ENCODE data around the gene ARGFX.
"Not testable (repeated sequence)": the region's sequence is repeated elsewhere in the genome, so short reads cannot be mapped to it uniquely, and the experiment has no call there.

ARGFX gene

DNA sequence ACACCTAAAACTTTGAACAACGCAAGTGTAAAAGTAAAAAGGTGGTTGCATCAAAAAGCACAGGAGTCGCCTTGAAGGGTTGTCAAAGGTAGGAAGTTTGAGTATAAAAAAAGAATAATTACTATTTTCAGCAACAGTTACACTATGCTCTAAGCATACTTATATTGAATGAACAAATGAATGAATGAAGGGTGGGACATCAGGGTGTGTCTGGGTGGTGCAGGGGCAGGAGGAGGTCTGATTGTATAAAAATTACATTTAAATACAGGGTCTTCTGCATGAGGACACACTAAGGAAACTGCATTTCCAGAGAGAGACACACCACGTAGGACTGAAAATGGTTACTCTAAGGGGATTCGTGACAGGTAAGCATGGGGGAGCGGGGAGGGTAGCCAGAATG, at the start of gene ARGFX:
Gene ARGFX, plus strand, starts transcription at position 301 of the 400 bp plus-strand sequence. CDS start 2,765 bp downstream, outside the sequence.
- no peak for DNase-seq

DNA sequence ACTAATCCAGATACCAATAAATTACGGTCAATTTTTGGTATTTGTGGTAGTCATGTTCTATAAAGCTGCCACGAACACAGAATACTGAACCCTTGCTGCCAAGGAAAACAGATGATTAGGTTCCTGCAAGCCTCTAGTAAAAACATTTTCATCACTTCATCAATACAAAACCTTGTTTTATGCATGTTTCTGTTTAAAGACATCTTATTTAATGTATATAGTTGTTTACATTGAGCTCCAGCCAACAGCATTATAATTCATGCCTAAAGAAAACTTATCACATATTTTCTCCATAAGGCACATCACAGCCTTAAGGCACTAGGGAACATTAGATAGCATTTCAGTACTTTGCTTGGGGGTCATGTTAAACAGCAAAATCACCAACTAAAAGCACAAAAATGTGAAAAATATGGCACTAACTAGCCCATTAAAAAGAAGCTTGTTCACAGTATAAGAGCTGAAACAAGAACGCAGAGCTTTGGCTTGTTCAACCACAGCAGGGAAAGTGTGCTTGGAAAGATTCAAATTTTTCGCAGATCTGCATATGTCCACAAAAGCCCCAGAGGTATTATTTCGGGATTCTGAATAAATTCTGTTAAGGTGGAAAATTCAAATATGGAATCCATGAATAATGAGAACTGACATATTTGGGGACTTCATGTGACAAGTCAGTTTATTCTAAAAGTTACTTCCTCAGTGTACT, 49.6 kb upstream of the ARGFX start:
- no peak for DNase-seq

DNA sequence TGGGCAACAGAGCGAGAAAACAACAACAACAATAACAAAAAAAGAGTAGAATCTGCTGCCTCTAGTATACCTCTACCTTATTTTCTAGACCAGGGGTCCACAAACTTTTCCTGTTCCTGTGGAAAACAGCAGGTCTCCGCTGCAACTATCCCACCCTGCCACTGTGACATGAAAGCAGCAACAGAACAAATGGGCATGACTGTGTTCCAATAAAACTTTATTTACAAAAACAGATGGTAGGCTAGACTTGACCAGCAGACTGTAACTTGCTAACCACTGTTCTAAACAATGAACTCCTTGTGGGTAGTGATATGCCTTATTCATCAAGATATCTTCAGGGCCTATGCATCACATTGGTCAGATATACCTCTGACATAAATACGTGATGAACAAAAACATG, 47.2 kb upstream of the ARGFX start:
- DNase-seq: no peak

DNA sequence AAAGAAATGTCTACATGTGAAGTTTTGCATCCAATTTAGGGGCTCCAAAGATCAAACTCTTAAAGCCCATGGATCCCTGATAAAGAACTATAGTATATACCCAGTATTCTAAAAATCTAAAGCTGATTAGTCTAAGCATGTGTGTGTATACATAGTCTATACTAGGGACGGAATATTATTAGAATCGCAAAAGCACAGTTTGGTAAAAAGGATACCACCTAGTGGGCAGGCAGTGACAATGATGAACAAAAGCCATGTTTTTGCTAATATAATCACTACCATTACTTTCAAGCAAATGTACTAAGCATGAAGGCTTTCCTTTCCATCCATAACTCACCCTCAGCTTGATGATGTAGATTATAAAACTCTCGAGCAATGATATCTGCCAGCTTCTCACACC, 38.4 kb upstream of the ARGFX start:
- DNase-seq: peak; percentile 53 to 63

DNA sequence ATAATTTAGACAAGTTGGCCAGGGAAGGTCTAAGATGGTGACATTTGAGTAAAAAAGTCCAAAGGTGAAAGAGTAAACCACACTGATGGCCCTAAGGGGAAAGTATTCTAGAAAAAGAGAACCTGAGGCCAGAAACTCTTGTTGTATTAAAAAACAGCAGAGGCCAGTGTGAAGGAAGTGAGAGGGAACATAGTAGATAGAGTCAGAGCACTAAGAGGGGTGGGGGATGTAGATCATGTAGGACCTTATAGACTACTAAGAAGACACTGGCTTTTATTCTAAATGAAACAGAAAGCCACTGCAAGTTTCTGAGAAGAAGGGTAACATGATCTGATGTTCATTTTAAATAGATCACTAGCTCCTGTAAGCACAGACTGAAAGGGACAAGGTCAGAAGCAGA, 36.5 kb upstream of the ARGFX start:
- no peak for DNase-seq

DNA sequence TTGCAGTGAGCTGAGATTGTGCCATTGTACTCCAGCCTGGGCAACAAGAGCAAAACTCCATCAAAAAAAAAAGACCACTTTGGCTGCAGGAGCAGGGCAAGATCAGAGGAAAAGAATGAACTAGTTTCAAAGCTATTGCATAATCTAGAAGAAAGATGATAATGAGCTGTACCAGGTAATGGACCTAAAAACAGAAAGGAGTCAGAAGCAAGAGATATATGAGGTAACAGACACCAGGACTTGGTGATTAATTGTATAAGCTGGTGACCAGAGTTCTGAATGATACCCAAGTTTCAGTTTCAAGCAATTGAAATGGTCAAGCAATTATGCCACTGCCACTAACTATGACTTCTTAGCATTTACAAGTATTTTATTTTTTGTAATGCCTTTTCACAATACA, 24.8 kb upstream of the ARGFX start:
- no peak for DNase-seq

DNA sequence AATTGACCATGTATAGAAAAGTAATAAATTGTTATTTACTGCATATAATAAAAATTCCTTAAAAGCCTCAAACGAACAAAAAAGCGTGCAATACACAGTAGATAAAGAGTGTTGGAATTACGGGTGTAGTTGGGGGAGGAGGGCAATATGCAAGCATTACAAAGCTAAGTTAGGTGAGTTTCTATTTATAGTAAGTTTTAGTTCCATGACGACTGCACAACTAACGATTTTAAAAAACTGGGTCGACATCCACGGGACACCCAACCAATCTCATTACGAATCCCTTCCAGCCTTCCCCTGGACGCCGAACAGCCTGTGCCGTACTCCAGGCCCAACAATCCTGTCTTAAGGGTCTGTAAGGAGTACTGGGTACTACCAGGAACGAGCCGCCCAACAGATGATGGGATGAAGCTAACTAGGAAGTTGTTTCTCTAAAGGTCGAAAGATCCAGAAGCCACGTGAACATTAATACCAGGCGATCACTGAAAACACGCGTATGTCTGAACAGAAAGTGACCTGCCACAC, 22.6 kb upstream of the ARGFX start:
- peak; percentile 36 to 55 for DNase-seq

DNA sequence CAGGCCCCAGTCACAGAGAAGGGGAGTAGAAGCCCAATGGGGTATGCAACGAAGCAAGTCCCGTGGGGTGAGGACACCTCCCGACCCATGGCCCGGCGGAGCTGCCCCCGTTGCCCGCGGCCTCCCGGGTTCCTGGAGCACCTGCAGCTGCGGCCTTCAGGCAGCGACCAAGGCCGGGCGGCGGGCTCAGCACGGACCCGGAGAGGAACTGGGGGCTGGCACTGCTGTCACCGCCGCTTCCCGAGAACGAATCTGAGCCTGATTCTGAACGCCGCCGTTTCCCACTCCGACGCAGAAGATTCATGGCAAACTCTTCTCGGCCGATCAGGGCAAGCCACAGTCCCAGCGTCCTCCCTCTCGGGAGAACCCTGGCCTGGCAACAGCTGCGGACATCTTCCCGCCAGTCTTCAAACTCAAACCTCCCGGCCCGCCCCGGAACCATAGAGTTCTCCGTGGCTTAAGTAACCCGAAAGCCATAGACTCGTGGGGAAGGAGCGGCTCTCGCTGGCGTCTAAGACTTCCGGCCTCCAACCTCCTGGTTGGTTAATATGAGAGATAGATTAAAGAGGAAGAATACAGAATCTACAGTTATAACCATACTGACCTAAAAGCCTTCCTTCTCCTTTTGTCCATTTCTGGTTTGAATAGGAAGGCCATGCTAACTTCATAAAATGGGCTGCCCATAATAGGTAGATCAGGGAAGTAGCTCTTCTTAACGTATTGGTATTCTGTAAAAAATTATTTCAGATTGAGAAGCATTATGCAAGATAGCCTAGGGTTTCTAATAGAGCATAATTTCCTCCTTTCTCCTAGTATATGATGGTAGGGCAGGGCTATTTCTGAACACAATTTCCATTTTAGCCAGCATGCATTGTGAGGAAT, 21.9 kb upstream of the ARGFX start, which contains the start of gene POLQ:
Gene POLQ, minus strand, starts transcription at position 415 of the 882 bp plus-strand sequence. Its CDS starts 111 bp downstream, at position 304.
- DNase-seq: peak; percentile 95 to 97

DNA sequence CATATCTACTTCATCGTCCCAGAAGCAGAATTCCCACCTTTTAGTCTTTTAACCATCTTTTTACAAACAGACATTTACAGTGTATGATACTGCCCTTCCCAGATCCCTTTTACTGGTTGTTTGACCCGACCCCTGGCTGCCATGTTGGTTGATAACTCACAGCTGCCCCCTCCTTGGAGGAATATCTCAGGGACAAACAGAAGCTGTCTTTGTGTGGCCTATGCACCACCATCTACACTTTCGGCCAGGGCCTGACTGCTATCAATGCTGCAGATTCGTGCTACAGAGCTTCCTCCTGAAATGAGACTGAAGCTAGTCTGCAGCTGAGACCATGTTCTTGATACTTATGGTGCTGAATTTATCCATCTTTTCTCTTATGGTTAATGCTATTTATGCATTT, 15.4 kb upstream of the ARGFX start:
- DNase-seq: no peak

DNA sequence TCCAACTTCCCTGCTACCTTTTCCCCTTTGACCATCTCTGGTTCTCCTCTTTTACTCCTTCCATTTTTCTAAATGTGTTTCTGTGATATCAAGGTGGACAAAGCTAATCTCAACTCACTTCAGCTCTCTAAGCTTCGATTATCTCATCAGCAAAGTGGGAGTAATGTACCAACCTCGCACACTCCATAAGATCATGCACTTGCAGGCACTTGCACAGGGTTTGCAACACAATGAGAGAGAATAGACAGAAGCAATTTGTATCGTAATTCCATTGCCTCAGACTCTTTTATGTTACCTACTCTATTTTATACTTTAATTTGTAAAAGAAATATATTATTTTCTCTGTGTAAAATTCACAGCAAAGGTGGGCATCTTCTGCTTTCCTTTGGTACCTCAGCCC, 15.0 kb upstream of the ARGFX start:
- DNase-seq: no peak

DNA sequence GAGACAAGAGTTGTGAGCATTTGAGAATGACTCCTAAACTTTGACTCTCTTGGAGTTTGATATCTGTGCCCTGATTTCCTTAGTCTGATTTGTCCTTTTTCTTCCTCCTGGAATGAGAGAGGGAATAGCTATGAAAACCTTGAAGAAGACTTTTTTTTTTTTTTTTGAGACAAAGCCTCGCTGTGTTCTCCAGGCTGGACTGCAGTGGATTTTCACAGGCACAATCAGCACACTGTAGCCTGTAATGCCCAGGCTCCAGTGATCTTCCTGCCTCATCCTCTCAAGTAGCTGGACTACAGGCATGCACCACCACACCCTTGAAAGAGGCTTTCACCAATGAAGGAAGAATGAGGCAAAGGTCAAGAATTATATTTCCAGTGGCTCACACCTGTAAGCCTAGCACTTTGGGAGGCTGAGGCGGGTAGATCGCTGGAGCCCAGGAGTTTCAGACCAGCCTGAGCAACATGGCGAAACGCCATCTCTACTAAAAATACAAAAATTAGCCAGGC, 10.3 kb upstream of the ARGFX start:
- DNase-seq: no peak

DNA sequence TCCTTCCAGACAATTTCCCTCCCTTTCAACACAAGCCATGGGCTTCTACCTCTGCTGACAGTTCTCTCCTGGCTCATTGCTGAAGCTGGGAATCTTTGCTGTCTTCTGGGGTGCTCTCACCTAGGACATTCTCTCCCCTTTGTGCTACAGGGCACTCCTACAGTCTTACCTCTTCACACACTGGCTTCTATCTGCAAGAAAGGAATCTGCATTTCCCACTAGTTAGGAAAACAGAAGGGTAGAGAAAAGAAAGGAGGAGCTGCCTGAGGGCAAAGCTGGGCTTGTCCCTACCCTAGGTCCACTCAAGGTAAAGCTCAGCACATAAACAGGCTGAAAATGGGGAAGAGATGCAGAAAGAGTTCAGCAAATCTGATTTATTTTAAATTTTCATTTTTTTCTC, 5.6 kb upstream of the ARGFX start:
- no peak for DNase-seq

DNA sequence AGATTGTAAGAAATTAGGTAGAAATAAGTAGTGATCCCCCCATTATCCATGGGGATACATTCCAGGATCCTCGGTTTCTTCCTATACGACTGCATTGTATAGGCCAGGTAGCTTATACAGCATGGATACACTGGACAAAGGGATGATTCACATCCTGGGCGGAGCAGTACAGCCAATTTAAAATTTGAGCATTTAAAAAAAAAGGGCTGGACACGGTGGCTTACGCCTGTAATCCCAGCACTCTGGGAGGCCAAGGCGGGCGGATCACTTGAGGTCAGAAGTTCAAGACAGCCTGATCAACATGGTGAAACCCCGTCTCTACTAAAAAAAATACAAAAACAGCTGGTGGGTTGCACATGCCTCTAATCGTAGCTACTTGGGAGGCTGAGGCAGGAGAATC, 976 bp upstream of the ARGFX start:
- DNase-seq: no peak

DNA sequence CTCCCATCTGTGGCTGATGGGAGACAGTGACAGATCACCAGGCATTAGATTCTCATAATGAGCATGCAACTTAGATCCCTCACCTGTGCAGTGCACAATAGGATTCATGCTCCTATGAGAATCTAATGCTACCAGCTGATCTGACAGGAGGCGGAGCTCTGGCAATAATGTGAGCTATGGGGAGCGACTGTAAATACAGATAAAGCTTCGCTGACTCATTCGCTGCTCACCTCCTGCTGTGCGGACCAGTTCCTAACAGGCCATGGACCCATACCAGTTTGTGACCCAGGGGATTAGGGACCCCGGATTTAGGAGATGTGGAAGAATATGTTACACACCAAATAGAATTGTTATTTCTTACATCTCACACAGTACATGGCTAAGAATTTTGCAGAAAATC, 6.7 kb downstream of the ARGFX start:
- DNase-seq: no peak

DNA sequence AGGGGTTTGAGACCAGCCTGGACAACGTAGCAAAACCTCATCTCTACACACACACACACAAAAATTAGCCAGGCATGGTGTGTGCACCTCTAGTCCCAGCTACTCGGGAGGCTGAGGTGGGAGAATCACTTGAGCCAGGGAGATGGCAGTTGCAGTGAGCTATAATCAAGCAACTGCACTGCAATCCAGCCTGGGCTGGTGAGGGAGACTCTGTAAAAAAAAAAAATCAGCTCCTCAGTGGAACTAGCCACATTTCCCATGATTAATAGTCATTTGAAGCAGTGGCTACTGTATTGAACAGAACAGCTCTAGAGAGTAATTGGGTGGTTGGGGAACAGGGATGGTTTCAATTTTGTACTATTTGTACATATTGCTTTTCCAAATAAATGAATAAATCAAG, 13.9 kb downstream of the ARGFX start:
- DNase-seq: no peak

DNA sequence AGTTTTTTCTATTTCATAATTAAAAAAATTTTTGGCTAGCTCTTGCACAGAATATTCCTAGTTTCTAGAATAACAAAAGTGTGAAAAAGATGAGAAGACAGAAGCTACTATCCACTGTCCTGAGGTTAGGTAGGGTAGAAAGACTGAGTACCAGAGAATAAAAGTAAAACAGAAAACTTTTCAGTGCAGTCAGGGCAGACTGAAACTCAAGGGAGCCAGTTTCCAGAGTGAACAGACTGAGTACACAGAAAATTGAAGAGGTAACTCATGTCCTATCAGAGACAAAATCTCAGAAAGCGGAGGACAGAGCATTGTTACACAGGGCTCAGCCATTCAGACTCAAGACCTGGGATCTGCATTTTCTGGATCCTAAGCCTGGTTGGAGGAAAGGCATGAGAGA, 16.7 kb downstream of the ARGFX start:
- no peak for DNase-seq

DNA sequence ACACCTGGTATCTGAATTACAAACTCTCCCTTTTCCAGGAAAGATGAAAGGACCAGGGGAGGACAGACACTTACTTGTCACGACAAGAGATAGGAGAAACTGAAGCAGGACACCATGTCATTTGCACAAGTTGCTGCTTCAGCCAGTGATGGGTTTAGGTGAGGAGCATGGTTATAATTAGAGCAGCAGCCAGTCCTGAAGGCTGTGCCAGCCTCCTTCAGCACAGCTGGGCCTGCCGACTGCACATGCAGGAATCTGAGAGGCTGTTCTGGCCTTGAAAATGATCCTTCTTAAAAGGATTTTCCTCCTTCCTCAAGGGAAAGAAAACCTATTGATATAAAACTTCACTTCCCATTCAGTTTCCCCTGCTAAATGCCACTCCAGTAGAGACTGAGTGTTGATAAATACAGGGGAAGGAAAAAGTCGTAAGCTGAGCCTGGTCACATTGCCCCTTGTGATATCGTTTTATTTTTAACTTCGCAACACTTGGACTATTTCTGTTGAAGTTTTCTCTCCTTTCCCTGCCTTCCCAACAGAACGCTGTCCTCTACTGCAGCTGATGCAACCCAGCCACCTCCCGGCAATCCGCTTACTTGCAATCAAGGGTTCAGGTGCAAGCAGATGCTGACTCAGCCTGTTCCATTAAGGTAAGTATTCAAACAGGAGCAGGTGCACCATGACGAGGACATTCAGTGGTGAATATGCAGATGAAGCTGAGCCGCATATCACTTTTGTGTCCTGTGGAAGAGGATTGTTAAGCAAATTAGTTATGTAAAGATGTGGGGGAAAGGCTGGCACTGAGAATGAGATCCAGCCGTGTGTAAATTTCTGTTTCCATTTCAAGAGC, 25.3 kb downstream of the ARGFX start, which contains the start of gene FBXO40:
Gene FBXO40, plus strand, starts transcription at position 524 of the 847 bp plus-strand sequence. CDS start 27,197 bp downstream, outside the sequence.
- DNase-seq: no peak

DNA sequence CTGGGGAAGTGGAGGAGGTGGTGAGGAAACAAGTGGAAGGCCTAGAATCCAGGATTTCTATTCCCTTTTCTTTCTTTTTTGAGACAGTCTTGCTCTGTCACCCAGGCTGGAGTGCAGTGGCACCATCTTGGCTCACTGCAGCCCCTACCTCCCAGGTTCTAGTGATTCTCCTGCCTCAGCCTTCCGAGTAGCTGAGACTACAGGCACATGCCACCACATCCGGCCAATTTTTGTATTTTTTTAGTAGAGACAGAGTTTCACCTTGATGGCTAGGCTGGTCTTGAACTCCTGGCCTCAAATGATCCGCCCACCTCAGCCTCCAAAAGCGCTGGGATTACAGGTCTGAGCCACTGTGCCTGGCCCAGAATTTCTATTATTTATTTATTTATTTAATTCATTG, 26.1 kb downstream of the ARGFX start:
- not testable (repeated sequence) for DNase-seq

DNA sequence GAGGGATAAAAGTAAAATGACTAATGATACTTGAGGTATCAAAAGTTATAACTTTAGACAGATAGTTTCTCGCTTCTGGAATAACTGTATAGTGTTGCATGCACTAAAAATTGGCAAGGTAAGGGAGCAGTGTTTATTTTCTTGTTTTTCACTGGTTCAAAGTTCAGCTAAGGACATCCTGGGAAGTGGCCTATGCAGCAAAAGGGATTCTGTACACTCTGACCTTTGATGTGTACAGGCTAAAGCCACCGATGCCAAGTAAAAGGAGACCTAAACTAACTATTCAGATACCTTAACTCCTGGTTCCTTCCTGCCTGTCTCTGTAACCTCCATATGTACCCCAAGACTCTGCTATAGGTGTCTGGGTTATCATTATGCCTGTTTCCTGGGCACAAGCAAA, 27.1 kb downstream of the ARGFX start:
- DNase-seq: no peak

DNA sequence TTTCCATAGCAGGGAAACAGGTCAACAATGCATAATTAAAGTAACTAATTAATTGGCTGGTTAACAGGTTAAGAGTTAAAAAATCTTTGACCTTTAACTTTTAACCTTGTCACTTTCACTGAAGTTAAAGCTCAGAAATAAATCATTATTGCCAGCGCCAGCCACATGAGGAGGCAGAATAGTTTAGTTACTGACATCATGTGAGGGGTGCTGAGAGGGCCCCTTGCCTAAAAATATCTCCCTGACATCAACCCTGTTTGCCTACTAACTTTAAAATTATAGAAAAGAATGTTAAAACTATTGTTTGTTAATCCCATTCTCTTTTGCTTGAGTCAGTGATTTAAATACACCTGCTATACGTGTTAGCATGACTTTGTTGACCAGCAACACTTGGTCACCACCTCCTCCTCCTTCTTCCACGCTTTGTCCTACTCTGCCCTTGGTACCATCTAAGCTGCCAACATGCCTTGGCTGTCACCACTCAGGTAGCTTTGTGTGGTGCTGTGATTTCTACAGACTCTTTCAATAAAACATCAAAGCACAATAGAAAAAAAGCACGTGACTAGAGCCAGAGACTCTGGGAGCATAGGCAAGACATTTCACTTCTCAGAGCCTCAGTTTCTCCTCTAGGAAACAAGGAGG, 28.1 kb downstream of the ARGFX start:
- DNase-seq: no peak

DNA sequence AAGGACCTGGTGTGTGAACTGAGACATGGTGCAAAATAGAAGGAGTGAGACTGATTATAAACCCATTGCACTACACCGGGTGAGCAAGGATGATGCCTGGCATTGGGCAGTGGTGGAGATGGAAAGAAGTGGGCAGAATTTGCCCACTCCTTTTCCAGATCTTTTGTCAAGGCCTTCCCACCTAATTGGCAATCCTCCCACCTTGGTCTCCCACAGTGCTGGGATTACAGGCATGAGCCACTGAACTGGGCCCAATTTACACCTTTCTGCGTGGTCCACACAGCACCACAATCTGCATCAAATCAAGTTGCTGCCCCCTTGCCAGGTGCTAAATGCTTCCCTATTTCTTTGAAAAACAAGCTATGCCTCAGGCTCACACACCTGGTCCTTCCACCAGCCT, 30.8 kb downstream of the ARGFX start:
- DNase-seq: no peak

DNA sequence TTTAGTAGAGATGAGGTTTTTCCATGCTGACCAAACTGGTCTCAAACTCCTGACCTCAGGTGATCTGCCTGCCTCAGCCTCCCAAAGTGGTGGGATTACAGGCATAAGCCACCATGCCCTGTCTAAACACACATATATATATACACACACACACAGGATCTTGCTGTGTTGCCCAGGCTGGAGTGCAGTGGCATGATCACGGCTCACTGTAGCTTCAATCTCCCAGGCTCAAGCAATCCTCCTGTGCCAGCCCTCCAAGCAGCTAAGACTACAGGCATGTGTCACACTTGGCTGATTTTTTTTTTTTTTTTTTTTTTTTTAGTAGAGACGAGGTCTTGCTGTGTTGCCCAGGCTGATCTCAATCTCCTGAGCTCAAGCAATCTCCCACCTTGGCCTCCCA, 32.2 kb downstream of the ARGFX start:
- DNase-seq: not testable (repeated sequence)

Data from Kasumi-1 (cell line).